Liver (tissue), 9 donors: ENCODE results near the gene CSF1. TPM values are rescaled to one million over a fixed set of nuclear protein-coding genes. Genes with fewer than 3 reads are reported as not detected.

Source experiments
- DNase-seq: peaks from one replicate; pipeline ENCODE4 v3.0.0-alpha.2; 2017; ENCODE audit warnings: low spot score
- H3K27ac ChIP-seq, 2 donors: one replicate each; pipeline ENCODE4 v1.7.0; 2013; ENCODE audit warnings: inconsistent platforms in 2 of 2, low read length in 2 of 2, control low read depth in 1 of 2, low read depth in 1 of 2, mild to moderate bottlenecking in 1 of 2
- H3K27me3 ChIP-seq, 4 donors: one replicate each; pipeline versions ENCODE4 v1.6.1 to v1.7.0; 2013; ENCODE audit warnings: low read length in 3 of 4, inconsistent platforms in 1 of 4, mild to moderate bottlenecking in 1 of 4, moderate library complexity in 1 of 4; ENCODE audit not compliant: control insufficient read depth in 4 of 4, insufficient read depth in 4 of 4
- H3K36me3 ChIP-seq, 4 donors: one replicate each; pipeline versions ENCODE4 v1.6.1 to v1.7.0; 2013; ENCODE audit warnings: low read length in 3 of 4, mild to moderate bottlenecking in 3 of 4, low read depth in 1 of 4, moderate library complexity in 1 of 4; ENCODE audit not compliant: control insufficient read depth in 4 of 4, insufficient read depth in 3 of 4
- H3K4me1 ChIP-seq, 4 donors: one replicate each; pipeline versions ENCODE4 v1.6.1 to v1.7.0; 2013; ENCODE audit warnings: low read length in 3 of 4, mild to moderate bottlenecking in 3 of 4, moderate library complexity in 1 of 4; ENCODE audit not compliant: control insufficient read depth in 4 of 4, insufficient read depth in 4 of 4
- H3K4me3 ChIP-seq, 3 donors: one replicate each; pipeline versions ENCODE4 v1.6.1 to v1.7.0; 2013; ENCODE audit warnings: low read length in 3 of 3, control low read depth in 1 of 3, low read depth in 1 of 3, mild to moderate bottlenecking in 1 of 3
- H3K9ac ChIP-seq, 2 donors: one replicate each; pipeline ENCODE4 v1.7.0; 2013; ENCODE audit warnings: low read length in 2 of 2, mild to moderate bottlenecking in 2 of 2, moderate library complexity in 2 of 2, control low read depth in 1 of 2, low read depth in 1 of 2
- H3K9me3 ChIP-seq, 4 donors: one replicate each; pipeline versions ENCODE4 v1.6.1 to v1.7.0; 2013; ENCODE audit warnings: low read length in 3 of 4; ENCODE audit not compliant: control insufficient read depth in 4 of 4
- CTCF ChIP-seq: fragments of 150-350 bp; IDR thresholded peaks from 2 replicates; pipeline ENCODE4 v1.5.1; 2017; ENCODE audit warnings: improper control_type of control experiment, low read depth, low read length; ENCODE audit not compliant: missing input control
- EGR1 ChIP-seq, 2 donors: IDR thresholded peaks; 2 replicates each; pipeline ENCODE4 v1.6.1; 2016 to 2018; ENCODE audit warnings: antibody characterized with exemption in 2 of 2, low read depth in 2 of 2
- FOXA1 ChIP-seq: IDR thresholded peaks from 2 replicates; pipeline ENCODE4 v1.6.1; 2016; ENCODE audit warnings: antibody characterized with exemption
- FOXA2 ChIP-seq: IDR thresholded peaks from 2 replicates; pipeline ENCODE4 v1.6.1; 2016; ENCODE audit warnings: antibody characterized with exemption
- HNF4A ChIP-seq, 2 donors: conservative IDR thresholded peaks; 2 replicates each; pipeline ENCODE4 v1.6.1; 2016; ENCODE audit warnings: antibody characterized with exemption in 2 of 2, mild to moderate bottlenecking in 2 of 2
- HNF4G ChIP-seq: IDR thresholded peaks from 2 replicates; pipeline ENCODE4 v1.6.1; 2016; ENCODE audit warnings: antibody characterized with exemption
- JUND ChIP-seq, 2 donors: IDR thresholded peaks; 2 replicates each; pipeline ENCODE4 v1.6.1; 2016; ENCODE audit warnings: antibody characterized with exemption in 2 of 2
- MAX ChIP-seq: IDR thresholded peaks from 2 replicates; pipeline ENCODE4 v1.6.1; 2016; ENCODE audit warnings: antibody characterized with exemption
- NR2F2 ChIP-seq: IDR thresholded peaks from 2 replicates; pipeline ENCODE4 v1.6.1; 2016; ENCODE audit warnings: antibody characterized with exemption
- RAD21 ChIP-seq, 2 donors: IDR thresholded peaks; 2 replicates each; pipeline ENCODE4 v1.6.1; 2016; ENCODE audit warnings: antibody characterized with exemption in 2 of 2, mild to moderate bottlenecking in 2 of 2
- REST ChIP-seq: IDR thresholded peaks from 2 replicates; pipeline ENCODE4 v1.6.1; 2016; ENCODE audit warnings: antibody characterized with exemption, mild to moderate bottlenecking
- RXRA ChIP-seq, 2 donors: IDR thresholded peaks; 2 replicates each; pipeline ENCODE4 v1.6.1; 2017 to 2018; ENCODE audit warnings: antibody characterized with exemption in 2 of 2, mild to moderate bottlenecking in 1 of 2
- TAF1 ChIP-seq: conservative IDR thresholded peaks from 2 replicates; pipeline ENCODE4 v1.6.1; 2016; ENCODE audit warnings: antibody characterized with exemption, mild to moderate bottlenecking
- YY1 ChIP-seq: IDR thresholded peaks from 2 replicates; pipeline ENCODE4 v1.6.1; 2016; ENCODE audit warnings: antibody characterized with exemption, mild to moderate bottlenecking
- ZBTB33 ChIP-seq: IDR thresholded peaks from 2 replicates; pipeline ENCODE4 v1.6.1; 2016; ENCODE audit warnings: antibody characterized with exemption
- WGBS: extraction: QIAGEN DNeasy Blood & Tissue Kit; methylation state at CpG from one replicate; pipeline ENCODE4 v1.1.7; 2013; 5-methylcytosine and 5-hydroxymethylcytosine counted together
- polyA plus RNA-seq, 2 donors: library from polyadenylated mRNA; stranded (reverse) in 1 of 2; unstranded in 1 of 2; fragments of 200-250 nt in 1 of 2; fragments of >200 nt in 1 of 2; fragmentation: Nextera tagmentation in 1 of 2; extraction: Ambion mirVana in 1 of 2; gene quantifications; one replicate each; pipeline versions ENCODE4 v1.2.1 to v1.2.3, GENCODE V29; 2013 to 2015
- total RNA-seq, 2 donors: library from RNA; depleted of rRNA; stranded (reverse); fragments of >200 nt; gene quantifications; one replicate each; pipeline ENCODE4 v1.2.3, GENCODE V29; 2014
- donor health status: healthy.
- donor health status: healthy.
- donor health status: healthy.
- donor health status: healthy.
- donor health status: healthy.

Gene CSF1
- total and polyA plus RNA-seq, 4 donors, result 6.3 to 15.2 (median 11.3) TPM

GRCh38 chr1:109892561-109893368, 17.9 kb upstream of the CSF1 start (continued):
- TF ChIP-seq CTCF, result no peak

- 95% methylated on average over 7 of the region's 7 CpGs for WGBS
- H3K4me3 ChIP-seq, result no peak overlapping the region
- no peaks in the 10 kb centered on the region for H3K36me3 ChIP-seq
- no peaks in the 10 kb centered on the region for H3K9me3 ChIP-seq
- TF ChIP-seq NR2F2 (no peak), TAF1 (no peak), HNF4G (no peak), FOXA2 (no peak), EGR1 (IDR thresholded peaks at IDR 0.05; ENCODE audit: low read depth in 2 of 2) (no peak), REST (no peak), RAD21 (IDR thresholded peaks at IDR 0.05) (no peak), HNF4A (conservative IDR thresholded peaks at IDR 0.05) (no peak), RXRA (IDR thresholded peaks at IDR 0.05) (no peak), YY1 (no peak), ZBTB33 (no peak), FOXA1 (no peak), MAX (no peak), JUND (IDR thresholded peaks at IDR 0.05) (no peak)
- H3K27ac ChIP-seq, result no peak overlapping the region
- no peak for DNase-seq
- H3K9ac ChIP-seq, result no peak overlapping the region
- peaks cover 0 to 9% (median 3%) of the 10 kb centered on the region in 4 donors for H3K4me1 ChIP-seq
- no peaks in the 10 kb centered on the region for H3K27me3 ChIP-seq
These were observed 17.0 kb upstream of the CSF1 start for GRCh38 chr1:109893532-109894171.
